OCI-M1 (cell line): ENCODE results near the gene PTPN5.
"Not testable (repeated sequence)": the region's sequence is repeated elsewhere in the genome, so short reads cannot be mapped to it uniquely, and the experiment has no call there.

Experiments used
- DNase-seq: peaks from one replicate; lab custom pipeline; 2025; lab: John Stamatoyannopoulos, UW

Gene PTPN5

DNA sequence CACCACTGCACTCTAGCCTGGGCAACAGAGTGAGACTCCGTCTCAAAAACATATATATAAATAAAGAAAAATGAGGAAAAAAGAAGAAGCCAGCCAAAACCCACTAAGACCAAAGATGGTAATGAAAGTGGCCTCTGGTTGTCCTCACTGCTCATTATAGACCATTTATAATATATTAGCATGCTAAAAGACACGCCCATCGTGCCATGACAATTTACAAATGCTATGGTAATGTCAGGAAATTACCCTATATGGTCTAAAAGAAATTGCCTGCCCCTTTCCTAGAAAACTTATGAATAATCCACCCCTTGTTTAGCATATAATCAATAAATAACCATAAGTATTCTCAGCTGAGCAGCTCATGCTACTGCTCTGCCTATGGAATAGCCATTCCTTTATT, 109.1 kb downstream of the PTPN5 start:
- no peak for DNase-seq

DNA sequence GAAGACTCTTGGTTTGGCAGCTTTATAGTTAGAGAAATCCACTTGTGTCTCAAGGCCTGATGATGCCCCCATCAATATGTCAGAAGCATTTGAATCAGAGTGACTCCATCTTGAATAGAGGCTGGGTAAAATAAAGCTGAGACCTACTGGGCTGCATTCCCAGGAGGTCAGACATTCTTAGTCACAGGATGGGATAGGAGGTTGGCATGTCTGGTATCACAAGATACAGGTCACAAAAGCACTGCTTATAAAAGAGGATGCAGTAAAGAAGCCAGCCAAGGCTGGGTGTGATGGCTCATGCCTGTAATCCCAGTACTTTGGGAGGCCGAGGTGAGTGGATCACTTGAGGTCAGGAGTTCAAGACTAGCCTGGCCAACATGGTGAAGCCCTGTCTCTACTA, 109.6 kb downstream of the PTPN5 start:
- DNase-seq: not testable (repeated sequence)
